Trophoblast cell (in vitro differentiated cells and primary cell): ENCODE results near the gene IL10RB.

Experiments used
- DNase-seq, 2 donors: peaks; one replicate each; pipeline ENCODE4 v3.0.0-alpha.2; 2016
- H2AFZ ChIP-seq: 2 replicates; pipeline ENCODE4 v1.6.1; 2013; ENCODE audit warnings: low read length, moderate library complexity, mild to moderate bottlenecking; ENCODE audit not compliant: insufficient read depth, poor library complexity
- H2AK5ac ChIP-seq: 2 replicates; pipeline ENCODE4 v1.6.1; 2013; ENCODE audit warnings: mild to moderate bottlenecking, low read length
- H2BK120ac ChIP-seq: 2 replicates; pipeline ENCODE4 v1.6.1; 2013; ENCODE audit warnings: low read length, mild to moderate bottlenecking, moderate library complexity; ENCODE audit not compliant: insufficient read depth, poor library complexity
- H2BK12ac ChIP-seq: 2 replicates; pipeline ENCODE4 v1.6.1; 2013; ENCODE audit warnings: mild to moderate bottlenecking, low read length, moderate library complexity
- H2BK5ac ChIP-seq: 2 replicates; pipeline ENCODE4 v1.6.1; 2013; ENCODE audit warnings: low read length, low read depth, moderate library complexity, mild to moderate bottlenecking; ENCODE audit not compliant: poor library complexity
- H3K14ac ChIP-seq: 2 replicates; pipeline ENCODE4 v1.6.1; 2013; ENCODE audit warnings: mild to moderate bottlenecking, low read length
- H3K18ac ChIP-seq: 2 replicates; pipeline ENCODE4 v1.6.1; 2013; ENCODE audit warnings: mild to moderate bottlenecking, low read length
- H3K23ac ChIP-seq: 2 replicates; pipeline ENCODE4 v1.6.1; 2013; ENCODE audit warnings: low read length
- H3K27ac ChIP-seq: 2 replicates; pipeline ENCODE4 v1.5.1; 2013; ENCODE audit warnings: low read depth, mild to moderate bottlenecking, inconsistent platforms, low read length, moderate library complexity
- H3K27me3 ChIP-seq: 2 replicates; pipeline ENCODE4 v1.6.1; 2013; ENCODE audit warnings: inconsistent platforms, mild to moderate bottlenecking, low read length, moderate library complexity; ENCODE audit not compliant: insufficient read depth
- H3K36me3 ChIP-seq, 2 experiments: 1 replicate in 1 of 2; 2 replicates in 1 of 2; pipeline ENCODE4 v1.6.1; 2013; ENCODE audit warnings: low read length in 2 of 2, mild to moderate bottlenecking in 2 of 2, moderate library complexity in 1 of 2; ENCODE audit not compliant: insufficient read depth in 2 of 2, control insufficient read depth in 1 of 2
- H3K4ac ChIP-seq: 2 replicates; pipeline ENCODE4 v1.6.1; 2013; ENCODE audit warnings: low read depth, mild to moderate bottlenecking, low read length, moderate library complexity
- H3K4me1 ChIP-seq, 2 experiments: 1 replicate in 1 of 2; 2 replicates in 1 of 2; pipeline ENCODE4 v1.6.1; 2013; ENCODE audit warnings: low read length in 2 of 2, mild to moderate bottlenecking in 2 of 2, moderate library complexity in 1 of 2; ENCODE audit not compliant: insufficient read depth in 2 of 2, control insufficient read depth in 1 of 2
- H3K4me2 ChIP-seq: 2 replicates; pipeline ENCODE4 v1.6.1; 2013; ENCODE audit warnings: inconsistent platforms, mild to moderate bottlenecking, low read length, moderate library complexity
- H3K4me3 ChIP-seq: 2 replicates; pipeline ENCODE4 v1.5.1; 2013; ENCODE audit warnings: mild to moderate bottlenecking, low read depth, low read length, inconsistent platforms
- H3K79me1 ChIP-seq: one replicate; pipeline ENCODE4 v1.6.1; 2013; ENCODE audit warnings: low read length
- H3K79me2 ChIP-seq: 2 replicates; pipeline ENCODE4 v1.6.1; 2013; ENCODE audit warnings: low read length, mild to moderate bottlenecking; ENCODE audit not compliant: control insufficient read depth, insufficient read depth, poor library complexity
- H3K9ac ChIP-seq: 2 replicates; pipeline ENCODE4 v1.6.1; 2013; ENCODE audit warnings: mild to moderate bottlenecking, low read length
- H3K9me3 ChIP-seq: 2 replicates; pipeline ENCODE4 v1.6.1; 2013; ENCODE audit warnings: low read depth, mild to moderate bottlenecking, control low read depth, inconsistent platforms, low read length; ENCODE audit not compliant: insufficient read depth
- H4K12ac ChIP-seq: 2 replicates; pipeline ENCODE4 v1.6.1; 2013; ENCODE audit warnings: low read depth, mild to moderate bottlenecking, low read length, moderate library complexity
- H4K8ac ChIP-seq: 2 replicates; pipeline ENCODE4 v1.6.1; 2013; ENCODE audit warnings: low read depth, mild to moderate bottlenecking, low read length, moderate library complexity
- H4K91ac ChIP-seq: one replicate; pipeline ENCODE4 v1.6.1; 2013; ENCODE audit warnings: low read depth, mild to moderate bottlenecking, low read length, moderate library complexity
- WGBS: extraction: QIAGEN DNeasy Blood & Tissue Kit; methylation state at CpG from one replicate; pipeline ENCODE4 v1.1.7; 2013; ENCODE audit warnings: missing lambda C conversion rate; ENCODE audit not compliant: insufficient read length, insufficient coverage; ENCODE audit errors: extremely low coverage; 5-methylcytosine and 5-hydroxymethylcytosine counted together

Gene IL10RB

DNA sequence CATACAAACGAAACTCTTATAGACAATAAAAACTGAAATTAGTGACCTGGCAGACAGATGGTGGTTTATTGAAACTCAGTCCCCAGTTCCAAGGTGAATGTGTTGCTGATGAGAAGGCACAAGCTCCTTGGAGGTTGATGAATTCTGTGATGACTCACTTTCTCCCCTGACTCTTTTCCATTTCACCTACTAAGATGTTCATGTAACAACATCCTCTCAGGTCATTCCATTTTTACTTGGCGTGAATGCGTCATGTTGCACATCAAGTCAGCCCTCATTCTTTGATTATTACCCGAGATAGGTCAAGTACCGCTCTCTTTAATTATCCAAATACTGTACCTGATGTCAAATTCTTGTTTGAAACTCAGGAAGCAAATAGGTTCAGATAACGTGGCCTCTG is 10.1 kb upstream of the IL10RB start:
- H4K91ac ChIP-seq, result no peak overlapping the region
- no peak overlapping the region for H2BK5ac ChIP-seq
- no peaks in the 10 kb centered on the region for H3K79me1 ChIP-seq
- H3K23ac ChIP-seq, result no peak overlapping the region
- H4K12ac ChIP-seq, result no peak overlapping the region
- H3K36me3 ChIP-seq, result peaks cover 5 to 11% of the 10 kb centered on the region in 2 experiments
- no CpG with 5 or more reads among the region's 6 CpGs for WGBS
- H4K8ac ChIP-seq, result no peak overlapping the region
- peaks cover 7% of the 10 kb centered on the region for H3K9me3 ChIP-seq
- H3K79me2 ChIP-seq, result no peaks in the 10 kb centered on the region
- no peak overlapping the region for H3K9ac ChIP-seq
- no peak overlapping the region for H3K14ac ChIP-seq
- no peak overlapping the region for H3K27ac ChIP-seq
- no peak overlapping the region for H3K18ac ChIP-seq
- H3K27me3 ChIP-seq, result no peaks in the 10 kb centered on the region
- H3K4me2 ChIP-seq, result no peak overlapping the region
- no peak overlapping the region for H3K4ac ChIP-seq
- no peak overlapping the region for H2BK12ac ChIP-seq
- DNase-seq, result peak; percentile 78 to 97
- H2BK120ac ChIP-seq, result no peak overlapping the region
- no peaks in the 10 kb centered on the region for H3K4me1 ChIP-seq
- no peak overlapping the region for H3K4me3 ChIP-seq
- no peak overlapping the region for H2AK5ac ChIP-seq
- peak overlapping the region; percentile 35 for H2AFZ ChIP-seq

DNA sequence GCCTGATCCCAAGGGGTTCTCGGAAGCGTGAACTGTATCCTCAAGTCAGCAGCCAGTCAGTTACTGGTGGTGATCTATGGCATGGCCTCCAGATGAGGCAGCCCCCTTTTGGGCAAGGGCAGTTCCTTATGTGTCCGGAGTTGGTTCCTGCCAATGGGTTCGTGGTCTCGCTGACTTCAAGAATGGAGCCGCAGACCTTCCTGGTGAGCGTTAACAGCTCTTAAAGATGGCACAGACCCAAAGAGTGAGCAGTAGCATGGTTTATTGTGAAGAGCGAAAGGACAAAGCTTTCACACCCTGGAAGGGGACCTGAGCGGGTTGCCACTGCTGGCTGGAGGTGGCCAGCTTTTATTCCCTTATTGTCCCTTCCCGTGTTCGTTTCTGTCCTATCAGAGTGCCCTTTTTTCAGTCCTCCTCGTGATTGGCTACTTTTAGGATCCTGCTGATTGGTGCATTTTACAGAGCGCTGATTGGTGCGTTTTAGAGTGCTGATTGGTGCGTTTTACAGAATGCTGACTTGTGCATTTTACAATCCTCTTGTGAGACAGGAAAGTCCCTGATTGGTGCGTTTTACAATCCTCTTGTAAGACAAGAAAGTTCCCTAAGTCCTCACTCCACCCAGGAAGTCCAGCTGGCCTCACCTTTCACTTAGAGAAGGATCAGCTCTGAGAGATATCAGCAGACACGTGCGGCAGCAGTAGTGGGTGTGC is 8.9 kb upstream of the IL10RB start:
- Histone ChIP-seq H3K4me1 (no peaks in the 10 kb centered on the region), H2BK120ac (no peak overlapping the region), H3K4me3 (no peak overlapping the region), H4K8ac (no peak overlapping the region), H3K9ac (no peak overlapping the region), H2AK5ac (no peak overlapping the region), H3K79me1 (no peaks in the 10 kb centered on the region), H3K9me3 (peaks cover 7% of the 10 kb centered on the region), H3K27me3 (no peaks in the 10 kb centered on the region), H3K36me3 (peaks cover 5 to 10% of the 10 kb centered on the region in 2 experiments), H2BK12ac (no peak overlapping the region), H3K14ac (no peak overlapping the region), H3K79me2 (no peaks in the 10 kb centered on the region), H3K23ac (no peak overlapping the region), H2BK5ac (no peak overlapping the region), H3K4me2 (no peak overlapping the region), H3K4ac (no peak overlapping the region), H2AFZ (no peak overlapping the region), H4K91ac (no peak overlapping the region), H3K27ac (no peak overlapping the region), H4K12ac (no peak overlapping the region), H3K18ac (no peak overlapping the region)
- WGBS, result no CpG with 5 or more reads among the region's 18 CpGs
- peak; percentile 18 to 31 for DNase-seq

- Histone ChIP-seq H3K23ac (no peak overlapping the region), H3K4me1 (no peaks in the 10 kb centered on the region), H2BK12ac (no peak overlapping the region), H2AK5ac (no peak overlapping the region), H3K27me3 (no peaks in the 10 kb centered on the region), H2BK120ac (no peak overlapping the region), H3K27ac (no peak overlapping the region), H2AFZ (no peak overlapping the region), H3K14ac (no peak overlapping the region), H3K4ac (no peak overlapping the region), H3K36me3 (peaks cover 5 to 10% of the 10 kb centered on the region in 2 experiments), H3K4me3 (no peak overlapping the region), H4K8ac (no peak overlapping the region), H4K12ac (no peak overlapping the region), H3K4me2 (no peak overlapping the region), H3K9ac (no peak overlapping the region), H3K79me2 (no peaks in the 10 kb centered on the region), H4K91ac (no peak overlapping the region), H3K79me1 (no peaks in the 10 kb centered on the region), H2BK5ac (no peak overlapping the region), H3K9me3 (peaks cover 7% of the 10 kb centered on the region), H3K18ac (no peak overlapping the region)
- WGBS, result no CpG with 5 or more reads among the region's 9 CpGs
- no peak for DNase-seq
These were observed 7.7 kb upstream of the IL10RB start for GRCh38 chr21:33258475-33258874.

DNA sequence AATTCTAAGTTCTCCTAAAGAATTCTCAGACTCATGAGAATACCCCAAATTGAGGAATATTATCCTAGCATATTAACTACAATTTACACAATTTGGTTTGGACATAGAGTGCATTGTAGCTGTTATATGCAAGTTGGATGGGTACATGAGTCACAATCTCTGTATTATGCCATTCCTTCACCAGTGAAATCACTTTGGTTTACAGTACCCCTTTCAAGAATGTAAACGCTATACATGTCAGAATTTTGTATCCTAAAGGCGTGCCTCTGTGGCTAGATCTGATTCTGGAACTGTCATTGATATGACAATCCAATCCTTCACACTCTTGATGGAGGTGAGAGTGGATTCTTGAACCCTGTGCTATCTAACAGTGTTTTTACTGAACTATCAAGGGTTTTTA is 6.7 kb upstream of the IL10RB start:
- H2AK5ac ChIP-seq, result no peak overlapping the region
- H3K18ac ChIP-seq, result no peak overlapping the region
- no peak overlapping the region for H2AFZ ChIP-seq
- no peak overlapping the region for H3K27ac ChIP-seq
- no peaks in the 10 kb centered on the region for H3K27me3 ChIP-seq
- no peaks in the 10 kb centered on the region for H3K79me1 ChIP-seq
- no CpG with 5 or more reads among the region's 2 CpGs for WGBS
- H3K79me2 ChIP-seq, result no peaks in the 10 kb centered on the region
- no peak overlapping the region for H4K12ac ChIP-seq
- H3K14ac ChIP-seq, result no peak overlapping the region
- H3K4ac ChIP-seq, result no peak overlapping the region
- no peak overlapping the region for H2BK120ac ChIP-seq
- H3K36me3 ChIP-seq, result peaks cover 5 to 10% of the 10 kb centered on the region in 2 experiments
- no peak overlapping the region for H2BK12ac ChIP-seq
- no peak overlapping the region for H3K9ac ChIP-seq
- peaks cover 0 to under 1% of the 10 kb centered on the region in 2 experiments for H3K4me1 ChIP-seq
- H3K4me3 ChIP-seq, result no peak overlapping the region
- no peak overlapping the region for H3K4me2 ChIP-seq
- DNase-seq, result no peak
- no peak overlapping the region for H4K91ac ChIP-seq
- H4K8ac ChIP-seq, result no peak overlapping the region
- peaks cover 7% of the 10 kb centered on the region for H3K9me3 ChIP-seq
- H3K23ac ChIP-seq, result no peak overlapping the region
- no peak overlapping the region for H2BK5ac ChIP-seq
